Panc1 (cell line): Measurements from ENCODE around the gene TFF3. TPM values are rescaled to one million over a fixed set of nuclear protein-coding genes. Genes with fewer than 3 reads are reported as not detected.

Experiments used
- ATAC-seq: fragments of 200-7000 bp; cut with Tn5 transposase; 2 replicates; pipeline ENCODE4 v1.9.1; 2020; ENCODE audit warnings: mild to moderate bottlenecking, moderate library complexity
- BruUV-seq: library from RNA; stranded (reverse); fragments of 400-500 nt; replicated peaks from 2 replicates; lab custom pipeline; 2021; lab: Mats Ljungman, UMichigan
- CTCF ChIA-PET: fragments of 300-600 bp; sonication (Branson Sonifier 250); formaldehyde crosslinking; loops from one replicate; lab custom pipeline; 2022; ENCODE audit warnings: antibody characterized with exemption; lab: Charles Lee
- POLR2A ChIA-PET: fragments of 300-600 bp; sonication (Branson Sonifier 250); formaldehyde crosslinking; loops from one replicate; lab custom pipeline; 2022; ENCODE audit warnings: antibody characterized with exemption; lab: Charles Lee
- DNase-seq: peaks from one replicate; pipeline ENCODE4 v3.0.0-alpha.2; 2010; ENCODE audit warnings: low read depth, low spot score
- H3K27ac ChIP-seq: 2 replicates; pipeline ENCODE4 v1.5.1; 2011; ENCODE audit warnings: mild to moderate bottlenecking, low read length, inconsistent platforms
- H3K27me3 ChIP-seq: fragments of 200-500 bp; sonication (Bioruptor generic); 2 replicates; pipeline ENCODE4 v1.6.0; 2014; ENCODE audit warnings: low read length, inconsistent platforms; ENCODE audit not compliant: control insufficient read depth, insufficient read depth
- H3K36me3 ChIP-seq: fragments of 200-500 bp; sonication (Bioruptor generic); 2 replicates; pipeline ENCODE4 v1.5.1; 2014; ENCODE audit warnings: inconsistent platforms, mild to moderate bottlenecking, low read length, moderate library complexity; ENCODE audit not compliant: control insufficient read depth, insufficient read depth
- H3K4me1 ChIP-seq: 2 replicates; pipeline ENCODE4 v1.5.1; 2011; ENCODE audit warnings: inconsistent platforms, mild to moderate bottlenecking, low read length, moderate library complexity; ENCODE audit not compliant: control insufficient read depth, insufficient read depth
- H3K4me3 ChIP-seq, 2 experiments: 2 replicates each; pipeline ENCODE4 v1.5.1; 2011 to 2012; ENCODE audit warnings: low read depth in 2 of 2, low read length in 2 of 2, mild to moderate bottlenecking in 2 of 2, inconsistent platforms in 1 of 2, moderate library complexity in 1 of 2
- H3K9me3 ChIP-seq: fragments of 200-500 bp; sonication (Bioruptor generic); 2 replicates; pipeline ENCODE4 v1.5.1; 2014; ENCODE audit warnings: low read depth, mild to moderate bottlenecking, inconsistent platforms, low read length, moderate library complexity; ENCODE audit not compliant: control insufficient read depth, insufficient read depth
- CTCF ChIP-seq: fragments of 450-650 bp; IDR thresholded peaks from 2 replicates; pipeline ENCODE4 v1.5.1; 2017; ENCODE audit warnings: mild to moderate bottlenecking
- POLR2AphosphoS5 ChIP-seq: IDR thresholded peaks from 2 replicates; pipeline ENCODE4 v1.6.1; 2012; ENCODE audit warnings: mild to moderate bottlenecking, low read depth, low read length, moderate library complexity
- REST ChIP-seq, 2 experiments: IDR thresholded peaks; 2 replicates each; pipeline ENCODE4 v1.6.1; 2011 to 2012; ENCODE audit warnings: low read depth in 2 of 2, control low read depth in 1 of 2, low read length in 1 of 2, mild to moderate bottlenecking in 1 of 2, moderate library complexity in 1 of 2; ENCODE audit not compliant: insufficient read depth in 1 of 2
- SIN3A ChIP-seq: IDR thresholded peaks from 2 replicates; pipeline ENCODE4 v1.6.1; 2012; ENCODE audit warnings: low read depth, mild to moderate bottlenecking, low read length, moderate library complexity, borderline replicate concordance; ENCODE audit not compliant: insufficient read depth
- TCF7L2 ChIP-seq: IDR thresholded peaks from 2 replicates; pipeline ENCODE4 v1.6.1; 2011; ENCODE audit warnings: mild to moderate bottlenecking, low read depth, low read length, inconsistent platforms
- in situ Hi-C: cut with HindIII; loops from 2 replicates; pipeline ENCODE4 v1.10.0; 2016; ENCODE audit warnings: low sequenced_read_pairs, low pct_unique_long_range_greater_than_20kb
- intact Hi-C: fragments of 100-400 bp; cut with micrococcal nuclease; formaldehyde crosslinking; loops from one replicate; pipeline ENCODE4 v1.10.0; 2022; ENCODE audit not compliant: unreplicated experiment
- total RNA-seq: library from RNA; stranded (reverse); gene quantifications from one replicate; pipeline ENCODE4 v1.2.1, GENCODE V29; 2021; ENCODE audit not compliant: unreplicated experiment

TFF3 gene
- total RNA-seq, 1 experiment from 2014 or later = 8.9 TPM

GRCh38 chr21:42362198-42362597 is 47.0 kb upstream of the TFF3 start:
- TF ChIP-seq CTCF (no peak), SIN3A (no peak), REST (IDR thresholded peaks at IDR 0.05; ENCODE audit: insufficient read depth in 1 of 2, low read depth in 2 of 2, low read length in 1 of 2) (no peak), TCF7L2 (no peak), POLR2AphosphoS5 (no peak)
- no peak overlapping the region for H3K27ac ChIP-seq
- in situ Hi-C loops = no loop called here
- no peaks in the 10 kb centered on the region for H3K27me3 ChIP-seq
- H3K4me1 ChIP-seq = no peaks in the 10 kb centered on the region; the same call in 1 of the 2 replicates
- no peaks in the 10 kb centered on the region for H3K36me3 ChIP-seq
- POLR2A ChIA-PET = no interaction called here
- CTCF ChIA-PET = interaction anchor here (0.6 to 1.7 kb wide), 2 partner anchors 19 to 225 kb away, joined by 4 read pairs; no protein-coding TSS in a partner anchor
- no peak for ATAC-seq
- no peak for DNase-seq
- intact Hi-C loops = no loop called here
- no TSS peak for BruUV-seq
- no peaks in the 10 kb centered on the region for H3K9me3 ChIP-seq
- H3K4me3 ChIP-seq = no peak overlapping the region

GRCh38 chr21:42361286-42361685 is 46.1 kb upstream of the TFF3 start:
- H3K27ac ChIP-seq = no peak overlapping the region
- H3K4me1 ChIP-seq = no peaks in the 10 kb centered on the region

GRCh38 chr21:42360317-42360716 is 45.1 kb upstream of the TFF3 start:
- H3K4me1 ChIP-seq = no peaks in the 10 kb centered on the region
- DNase-seq (no peak), ATAC-seq (no peak)
- no peak overlapping the region for H3K27ac ChIP-seq
- no peak for TF ChIP-seq TCF7L2
- TF ChIP-seq REST (IDR thresholded peaks at IDR 0.05; ENCODE audit: insufficient read depth in 1 of 2, low read depth in 2 of 2, low read length in 1 of 2) = no peak
- no peak for TF ChIP-seq POLR2AphosphoS5
- no peaks in the 10 kb centered on the region for H3K27me3 ChIP-seq
- no TSS peak for BruUV-seq
- intact Hi-C loops (no loop called here), in situ Hi-C loops (no loop called here)
- H3K4me3 ChIP-seq = no peak overlapping the region
- CTCF ChIA-PET = interaction anchor here (1.7 kb wide), 1 partner anchor 21 kb away, joined by 4 read pairs; no protein-coding TSS in a partner anchor
- H3K9me3 ChIP-seq = no peaks in the 10 kb centered on the region
- POLR2A ChIA-PET = no interaction called here
- no peaks in the 10 kb centered on the region for H3K36me3 ChIP-seq

More at GRCh38 chr21:42361286-42361685, 46.1 kb upstream of the TFF3 start:
- Histone ChIP-seq H3K4me3 (no peak overlapping the region), H3K36me3 (no peaks in the 10 kb centered on the region), H3K27me3 (no peaks in the 10 kb centered on the region), H3K9me3 (no peaks in the 10 kb centered on the region)
- intact Hi-C loops (no loop called here), in situ Hi-C loops (no loop called here)
- BruUV-seq = no TSS peak
- no peak for ATAC-seq
- DNase-seq = no peak
- ChIA-PET CTCF (interaction anchor here (1.7 kb wide), 1 partner anchor 20 kb away, joined by 4 read pairs; no protein-coding TSS in a partner anchor), POLR2A (no interaction called here)
- TF ChIP-seq TCF7L2 (no peak), SIN3A (no peak)
